K562 (cell line): Measurements from ENCODE around the gene SLC16A12. TPM values are rescaled to one million over a fixed set of nuclear protein-coding genes. Genes with fewer than 3 reads are reported as not detected.

Experiments
- ATAC-seq: fragments of 200-7000 bp; cut with Tn5 transposase; 3 replicates; pipeline ENCODE4 v1.9.1; 2020; ENCODE audit warnings: moderate library complexity
- BruUV-seq: library from RNA; stranded (reverse); fragments of 400-500 nt; replicated peaks from 2 replicates; lab custom pipeline; 2021; lab: Mats Ljungman, UMichigan
- CTCF ChIA-PET: fragments of 300-600 bp; formaldehyde crosslinking; extraction: SDS; loops from one replicate; lab custom pipeline; 2021; ENCODE audit warnings: low intra/inter-chr PET ratio; lab: Yijun Ruan, JAX
- POLR2A ChIA-PET: fragments of 300-600, 350-650 bp; sonication (Branson Sonifier 250); formaldehyde crosslinking; extraction: SDS; loops from one replicate; lab custom pipeline; 2021; ENCODE audit warnings: antibody characterized with exemption, inconsistent platforms; lab: Yijun Ruan, JAX
- DNase-seq, 4 experiments: peaks; one replicate each; pipeline versions ENCODE4 v3.0.0 to v3.0.0-alpha.2; 2011 to 2018; ENCODE audit warnings: low spot score in 3 of 4, mixed read lengths in 3 of 4; ENCODE audit errors: extremely low read depth in 1 of 4
- FAIRE-seq: peaks from 2 replicates; lab custom pipeline; 2011; peaks lifted over from hg19 to GRCh38; lab: Jason Lieb, UNC
- H2AFZ ChIP-seq: 2 replicates; pipeline ENCODE4 v1.6.0; 2011; ENCODE audit warnings: low read depth, low read length, control low read depth, inconsistent platforms
- H3K27ac ChIP-seq: fragments of 200-600 bp; 3 replicates; pipeline ENCODE4 v1.8.0; 2011; ENCODE audit warnings: low read depth, mild to moderate bottlenecking, control low read depth, inconsistent platforms, low read length, moderate library complexity, mixed read lengths; ENCODE audit errors: extremely low read depth
- H3K27me3 ChIP-seq, 2 experiments: fragments of 300-600 bp in 1 of 2; 2 replicates in 1 of 2; 3 replicates in 1 of 2; pipeline versions ENCODE4 v1.6.0 to v1.8.0; 2011; ENCODE audit warnings: inconsistent platforms in 2 of 2, low read length in 2 of 2, mild to moderate bottlenecking in 1 of 2, mixed read lengths in 1 of 2, moderate library complexity in 1 of 2; ENCODE audit not compliant: control insufficient read depth in 2 of 2, insufficient read depth in 2 of 2
- H3K36me3 ChIP-seq: fragments of 300-600 bp; 3 replicates; pipeline ENCODE4 v1.8.0; 2011; ENCODE audit warnings: mild to moderate bottlenecking, low read length, inconsistent platforms; ENCODE audit not compliant: control insufficient read depth, insufficient read depth
- H3K4me1 ChIP-seq, 2 experiments: fragments of 200-600 bp in 1 of 2; replicated peaks in 1 of 2; 2 replicates in 1 of 2; 3 replicates in 1 of 2; pipeline versions ENCODE4 v1.5.1 to v1.8.0; 2011; ENCODE audit warnings: inconsistent platforms in 2 of 2, low read length in 2 of 2, mild to moderate bottlenecking in 1 of 2, mixed read lengths in 1 of 2, moderate library complexity in 1 of 2; ENCODE audit not compliant: control insufficient read depth in 2 of 2, insufficient read depth in 2 of 2
- H3K4me2 ChIP-seq: 2 replicates; pipeline ENCODE4 v1.6.1; 2011; ENCODE audit warnings: low read length, control low read depth, inconsistent platforms, mixed read lengths; ENCODE audit not compliant: insufficient read depth
- H3K4me3 ChIP-seq: fragments of 200-600 bp; sonication (generic), shearing (Covaris generic); 2 replicates; pipeline ENCODE4 v1.5.1; 2016; ENCODE audit warnings: control low read depth, inconsistent platforms
- H3K79me2 ChIP-seq: fragments of 200-600 bp; 3 replicates; pipeline ENCODE4 v1.8.0; 2011; ENCODE audit warnings: low read length, inconsistent platforms; ENCODE audit not compliant: control insufficient read depth, insufficient read depth
- H3K9ac ChIP-seq, 2 experiments: 2 replicates each; pipeline versions ENCODE4 v1.6.0 to v1.6.1; 2011; ENCODE audit warnings: low read depth in 2 of 2, low read length in 2 of 2, control low read depth in 1 of 2, inconsistent platforms in 1 of 2, mild to moderate bottlenecking in 1 of 2, mixed read lengths in 1 of 2; ENCODE audit not compliant: insufficient read depth in 1 of 2
- H3K9me1 ChIP-seq: one replicate; pipeline ENCODE4 v1.6.0; 2011; ENCODE audit warnings: inconsistent platforms, mild to moderate bottlenecking, low read length, moderate library complexity; ENCODE audit not compliant: control insufficient read depth, insufficient read depth
- H3K9me3 ChIP-seq: replicated peaks from 2 replicates; pipeline ENCODE4 v1.5.1; 2011; ENCODE audit warnings: low read depth, low read length, inconsistent platforms; ENCODE audit not compliant: control insufficient read depth, insufficient read depth
- H4K20me1 ChIP-seq: replicated peaks from 2 replicates; pipeline ENCODE4 v1.6.1; 2011; ENCODE audit warnings: low read length, inconsistent platforms, mixed read lengths; ENCODE audit not compliant: control insufficient read depth, insufficient read depth
- ELF4 ChIP-seq: fragments of 450-650 bp; formaldehyde crosslinking; IDR thresholded peaks from 2 replicates; pipeline ENCODE4 v1.4.0; 2022; ENCODE audit warnings: missing genetic modification characterization
- FOXP4 ChIP-seq: sonication (generic); formaldehyde crosslinking; IDR thresholded peaks from 2 replicates; pipeline ENCODE4 v1.8.0; 2022; ENCODE audit warnings: mild to moderate bottlenecking, missing genetic modification reagents, borderline replicate concordance
- IRF1 ChIP-seq: sonication (generic); formaldehyde crosslinking; IDR thresholded peaks from 2 replicates; pipeline ENCODE4 v1.8.0; 2022; ENCODE audit warnings: missing genetic modification reagents, mild to moderate bottlenecking, borderline replicate concordance
- KAT7 ChIP-seq: sonication (generic); formaldehyde crosslinking; IDR thresholded peaks from 2 replicates; pipeline ENCODE4 v1.8.0; 2022; ENCODE audit warnings: missing genetic modification reagents, mild to moderate bottlenecking, borderline replicate concordance
- MCM2 ChIP-seq: fragments of 450-650 bp; IDR thresholded peaks from 2 replicates; pipeline ENCODE4 v1.6.1; 2017; ENCODE audit warnings: low read depth, mild to moderate bottlenecking
- NFIC ChIP-seq: fragments of 450-650 bp; IDR thresholded peaks from 2 replicates; pipeline ENCODE4 v1.6.1; 2017; ENCODE audit warnings: mild to moderate bottlenecking, inconsistent platforms
- NFRKB ChIP-seq: fragments of 450-650 bp; IDR thresholded peaks from 2 replicates; pipeline ENCODE4 v1.6.1; 2016; ENCODE audit warnings: low read depth
- PML ChIP-seq: IDR thresholded peaks from 2 replicates; pipeline ENCODE4 v1.6.1; 2012; ENCODE audit warnings: low read length, inconsistent platforms
- RBM14 ChIP-seq: fragments of 200-400 bp; formaldehyde crosslinking; IDR thresholded peaks from 2 replicates; pipeline ENCODE4 v1.6.1; 2018; ENCODE audit warnings: low read depth, mild to moderate bottlenecking, low read length, moderate library complexity, borderline replicate concordance; ENCODE audit not compliant: insufficient read depth
- RBM25 ChIP-seq: fragments of 200-400 bp; formaldehyde crosslinking; IDR thresholded peaks from 2 replicates; pipeline ENCODE4 v1.6.1; 2018; ENCODE audit warnings: low read length, low read depth, moderate library complexity; ENCODE audit not compliant: severe bottlenecking
- SMAD4 ChIP-seq: fragments of 250-450 bp; sonication (Bioruptor Pico); conservative IDR thresholded peaks from 2 replicates; pipeline ENCODE4 v1.8.0; 2021; ENCODE audit warnings: inconsistent platforms, mild to moderate bottlenecking, moderate library complexity
- STAG1 ChIP-seq: sonication (generic); formaldehyde crosslinking; IDR thresholded peaks from 2 replicates; pipeline ENCODE4 v1.5.0; 2020; ENCODE audit warnings: missing genetic modification reagents, borderline replicate concordance
- ZBTB26 ChIP-seq: fragments of 450-650 bp; formaldehyde crosslinking; IDR thresholded peaks from 2 replicates; pipeline ENCODE4 v1.4.0; 2022; ENCODE audit warnings: missing genetic modification characterization
- ZNF165 ChIP-seq: fragments of 250-450 bp; sonication (Bioruptor Pico); IDR thresholded peaks from 2 replicates; pipeline ENCODE4 v1.4.0; 2020; ENCODE audit warnings: borderline replicate concordance
- ZNF175 ChIP-seq: fragments of 200-800 bp; sonication (Bioruptor generic); IDR thresholded peaks from 2 replicates; pipeline ENCODE4 v1.6.1; 2016; ENCODE audit warnings: low read depth, mild to moderate bottlenecking, missing genetic modification characterization, missing compliant biosample characterization
- WGBS: fragments of 100-300 bp; shearing (Covaris generic); methylation state at CpG from one replicate; pipeline ENCODE4 v1.1.6; 2016; ENCODE audit warnings: low coverage, mixed read lengths; ENCODE audit not compliant: insufficient coverage; ENCODE audit errors: missing lambda C conversion rate; 5-methylcytosine and 5-hydroxymethylcytosine counted together
- in situ Hi-C: fragments of 300-500 bp; cut with MboI; formaldehyde crosslinking; loops from 4 replicates; pipeline ENCODE4 v1.15.0; 2018; ENCODE audit warnings: inconsistent platforms, mixed read lengths
- intact Hi-C: fragments of 100-400 bp; cut with micrococcal nuclease; formaldehyde crosslinking; loops from 2 replicates; pipeline ENCODE4 v1.14.2; 2022
- polyA plus RNA-seq, 8 experiments: library from polyadenylated mRNA; depleted of rRNA in 4 of 8; stranded (reverse) in 5 of 8; unstranded in 3 of 8; fragments of >200 nt; fragmentation: Nextera tagmentation in 2 of 8; fragmentation: Illumina TruSeq in 1 of 8; extraction: Ambion mirVana in 2 of 8; extraction: Trizol in 1 of 8; gene quantifications; 2 replicates each; pipeline versions ENCODE4 v1.2.1 to v1.2.3, GENCODE V29; 2011 to 2014; ENCODE audit warnings: inconsistent platforms in 1 of 8, missing spikeins in 1 of 8
- total RNA-seq, 7 experiments: library from RNA; depleted of rRNA in 6 of 7; stranded (reverse); fragments of >200 nt in 6 of 7; fragmentation: Illumina TruSeq in 2 of 7; extraction: Trizol in 2 of 7; gene quantifications; 2 replicates each; pipeline versions ENCODE4 v1.2.1 to v1.2.3, GENCODE V29; 2011 to 2021; ENCODE audit warnings: low replicate concordance in 1 of 7

The SLC16A12 gene
- total and polyA plus RNA-seq, 9 of the 15 experiments (the other 6 are each of a cell fraction or from before 2014, with no cell fraction given): not detected

GRCh38 chr10:89550509-89550908, 15.1 kb upstream of the SLC16A12 start:
- Histone ChIP-seq H3K4me1 (no peaks in the 10 kb centered on the region), H3K27me3 (no peaks in the 10 kb centered on the region), H3K36me3 (no peaks in the 10 kb centered on the region), H2AFZ (no peak overlapping the region), H3K79me2 (no peaks in the 10 kb centered on the region), H3K9ac (no peak overlapping the region), H3K9me1 (no peaks in the 10 kb centered on the region), H3K27ac (no peak overlapping the region), H3K9me3 (no peaks in the 10 kb centered on the region), H3K4me2 (no peak overlapping the region), H4K20me1 (no peaks in the 10 kb centered on the region), H3K4me3 (no peak overlapping the region)
- CTCF ChIA-PET: no interaction called here
- no peak for FAIRE-seq
- in situ Hi-C loops: no loop called here
- intact Hi-C loops: no loop called here
- ATAC-seq: no peak
- BruUV-seq: no TSS peak
- POLR2A ChIA-PET: interaction anchor here (0.6 kb wide), 1 partner anchor 93 kb away, joined by 3 read pairs; no protein-coding TSS in a partner anchor
- WGBS: 3% methylated on average over 5 of the region's 5 CpGs
- TF ChIP-seq MCM2 (no peak), FOXP4 (CRISPR knock-in tag) (no peak), ZNF165 (CRISPR knock-in tag) (no peak), ELF4 (CRISPR knock-in tag) (no peak), ZNF175 (no peak), PML (no peak), NFRKB (no peak), IRF1 (no peak), NFIC (no peak), RBM14 (no peak), RBM25 (no peak), ZBTB26 (CRISPR knock-in tag) (no peak), KAT7 (CRISPR knock-in tag) (no peak), STAG1 (CRISPR knock-in tag) (no peak), SMAD4 (CRISPR knock-in tag) (no peak)
- no peak for DNase-seq
